NCI-H2171 treated with DMSO at 0.1 percent for 48 hours (cell line): ENCODE data around the gene PIK3R5.
"Not testable (repeated sequence)": the region's sequence is repeated elsewhere in the genome, so short reads cannot be mapped to it uniquely, and the experiment has no call there.

Source experiments
- DNase-seq: peaks from one replicate; lab custom pipeline; 2025; lab: John Stamatoyannopoulos, UW

PIK3R5 gene

GRCh38 chr17:8856869-8857575 lies 108.5 kb downstream of the PIK3R5 start:
- DNase-seq, result no peak

GRCh38 chr17:8856205-8856603 lies 109.3 kb downstream of the PIK3R5 start:
- not testable (repeated sequence) for DNase-seq

GRCh38 chr17:8855477-8856204 lies 109.9 kb downstream of the PIK3R5 start:
- no peak for DNase-seq

- no peak for DNase-seq
Observed at GRCh38 chr17:8851600-8851999, 113.9 kb downstream of the PIK3R5 start.

- DNase-seq, result no peak
Observed at GRCh38 chr17:8849311-8850041, 116.0 kb downstream of the PIK3R5 start.

GRCh38 chr17:8847891-8848290 lies 117.6 kb downstream of the PIK3R5 start:
- DNase-seq, result no peak

GRCh38 chr17:8846768-8847211 lies 118.7 kb downstream of the PIK3R5 start:
- DNase-seq, result no peak

- no peak for DNase-seq
Observed at GRCh38 chr17:8844229-8845218, 121.0 kb downstream of the PIK3R5 start.

- no peak for DNase-seq
Observed at GRCh38 chr17:8843344-8843743, 122.2 kb downstream of the PIK3R5 start.

- no peak for DNase-seq
Observed at GRCh38 chr17:8841844-8842243, 123.7 kb downstream of the PIK3R5 start.

GRCh38 chr17:8839410-8839935 lies 126.0 kb downstream of the PIK3R5 start:
- no peak for DNase-seq

- no peak for DNase-seq
Observed at GRCh38 chr17:8838551-8839095, 126.9 kb downstream of the PIK3R5 start.

GRCh38 chr17:8837563-8838075 lies 127.9 kb downstream of the PIK3R5 start:
- no peak for DNase-seq

GRCh38 chr17:8836821-8837562 lies 128.5 kb downstream of the PIK3R5 start:
- no peak for DNase-seq

- DNase-seq, result no peak
Observed at GRCh38 chr17:8835631-8836364, 129.7 kb downstream of the PIK3R5 start.

- no peak for DNase-seq
Observed at GRCh38 chr17:8835106-8835505, 130.4 kb downstream of the PIK3R5 start.

GRCh38 chr17:8832711-8833352 lies 132.7 kb downstream of the PIK3R5 start:
- DNase-seq, result no peak

- DNase-seq, result no peak
Observed at GRCh38 chr17:8831234-8831849, 134.2 kb downstream of the PIK3R5 start.
